ENCODE measurements around the gene TTLL11.

DNA sequence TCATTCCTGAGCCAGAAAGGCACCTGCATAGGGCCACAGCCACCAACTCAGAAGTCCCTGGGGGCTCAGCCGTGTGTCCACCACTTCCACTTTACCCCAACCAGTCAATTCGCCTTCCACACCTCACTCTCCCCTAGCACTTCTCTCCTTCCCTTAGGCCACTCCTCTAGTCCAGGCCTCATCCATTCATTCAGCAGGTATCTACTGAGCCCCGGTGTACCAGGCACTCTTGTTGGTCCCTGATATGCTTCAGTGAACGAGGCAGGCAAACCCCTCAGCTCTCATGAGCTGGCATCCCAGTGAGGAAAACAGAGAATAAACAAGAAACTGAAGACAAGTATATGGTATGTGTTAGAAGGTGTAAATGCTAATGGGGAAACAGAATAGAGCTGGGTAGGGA, 37.7 kb upstream of the TTLL11 start:
- TF ChIP-seq, protein P1, sequence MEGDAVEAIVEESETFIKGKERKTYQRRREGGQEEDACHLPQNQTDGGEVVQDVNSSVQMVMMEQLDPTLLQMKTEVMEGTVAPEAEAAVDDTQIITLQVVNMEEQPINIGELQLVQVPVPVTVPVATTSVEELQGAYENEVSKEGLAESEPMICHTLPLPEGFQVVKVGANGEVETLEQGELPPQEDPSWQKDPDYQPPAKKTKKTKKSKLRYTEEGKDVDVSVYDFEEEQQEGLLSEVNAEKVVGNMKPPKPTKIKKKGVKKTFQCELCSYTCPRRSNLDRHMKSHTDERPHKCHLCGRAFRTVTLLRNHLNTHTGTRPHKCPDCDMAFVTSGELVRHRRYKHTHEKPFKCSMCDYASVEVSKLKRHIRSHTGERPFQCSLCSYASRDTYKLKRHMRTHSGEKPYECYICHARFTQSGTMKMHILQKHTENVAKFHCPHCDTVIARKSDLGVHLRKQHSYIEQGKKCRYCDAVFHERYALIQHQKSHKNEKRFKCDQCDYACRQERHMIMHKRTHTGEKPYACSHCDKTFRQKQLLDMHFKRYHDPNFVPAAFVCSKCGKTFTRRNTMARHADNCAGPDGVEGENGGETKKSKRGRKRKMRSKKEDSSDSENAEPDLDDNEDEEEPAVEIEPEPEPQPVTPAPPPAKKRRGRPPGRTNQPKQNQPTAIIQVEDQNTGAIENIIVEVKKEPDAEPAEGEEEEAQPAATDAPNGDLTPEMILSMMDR (IDR thresholded peaks at IDR 0.05), result no peak
- TF ChIP-seq EZH2 (IDR thresholded peaks at IDR 0.05) (no peak), EZH2phosphoT487 (IDR thresholded peaks at IDR 0.05) (no peak)

Measured in neural progenitor cell (in vitro differentiated cells).